Stimulated activated CD8-positive, alpha-beta memory T cell treated with anti-CD3 and anti-CD28 coated beads, Interleukin-12 subunit alpha, Interleukin-12 subunit beta, amount 100 ng/mL, for 24 hours (primary cell): Measurements from ENCODE around the gene SI.
"Not testable (repeated sequence)": the region's sequence is repeated elsewhere in the genome, so short reads cannot be mapped to it uniquely, and the experiment has no call there.

Experiments
- DNase-seq: peaks from one replicate; pipeline ENCODE4 v3.0.0-alpha.2; 2020; ENCODE audit errors: extremely low read depth

SI gene

DNA sequence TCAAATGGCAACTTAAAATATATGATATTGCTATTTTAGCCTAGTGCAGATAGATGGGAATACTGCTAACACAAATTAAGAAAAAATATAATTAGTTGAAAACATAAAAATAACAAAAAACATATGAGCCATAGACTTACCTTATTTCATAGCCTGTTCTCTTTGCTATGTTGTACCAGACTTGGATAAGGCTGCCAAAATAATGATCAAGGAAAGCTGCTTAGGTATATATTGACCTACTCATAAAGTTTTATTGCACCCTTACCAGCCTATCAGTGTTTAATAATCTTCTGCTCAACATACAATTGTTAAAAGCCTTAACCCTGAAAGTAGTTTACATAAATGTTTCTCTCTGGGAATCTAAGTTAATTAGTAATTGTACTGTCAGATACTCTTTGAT, at the start of gene SI:
Gene SI, minus strand, starts transcription at position 204 of the 400 bp plus-strand sequence. CDS start 2,484 bp downstream, outside the sequence.
- DNase-seq, result no peak

DNA sequence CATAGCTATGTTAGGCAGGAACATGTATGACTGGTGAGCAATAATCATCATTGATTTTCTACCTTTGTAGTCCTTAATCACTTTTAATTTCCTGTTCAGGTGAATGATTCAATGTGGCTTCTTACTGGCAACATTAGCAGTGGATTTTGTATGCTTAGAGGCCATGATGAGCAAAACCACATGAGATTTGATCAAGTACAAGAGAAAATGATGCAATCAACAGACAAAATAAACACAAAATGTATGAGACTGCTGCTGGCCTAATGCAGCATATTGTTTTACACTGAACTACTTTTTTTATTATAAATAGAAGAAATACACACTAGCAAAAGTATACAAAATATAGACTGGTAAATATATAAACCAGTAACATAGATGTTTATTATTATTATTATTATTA, 47.5 kb upstream of the SI start:
- no peak for DNase-seq

DNA sequence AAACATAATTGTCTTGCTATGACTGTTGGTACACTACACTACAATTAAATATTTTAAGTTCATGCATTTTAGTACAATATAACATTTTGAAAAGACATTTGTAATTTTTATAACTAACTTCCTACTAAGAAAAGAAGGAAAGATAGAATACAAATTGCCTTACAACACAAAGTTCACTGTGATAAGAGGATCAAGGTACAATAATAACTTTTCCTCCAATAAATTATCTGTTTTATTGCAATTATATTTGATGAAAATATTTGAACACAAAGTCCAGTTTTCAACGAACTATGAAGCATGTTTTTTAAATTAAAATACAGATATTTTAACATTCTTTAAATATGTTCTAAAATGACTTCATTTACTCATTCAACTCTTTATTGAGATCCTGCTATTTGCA, 33.1 kb upstream of the SI start:
- no peak for DNase-seq

DNA sequence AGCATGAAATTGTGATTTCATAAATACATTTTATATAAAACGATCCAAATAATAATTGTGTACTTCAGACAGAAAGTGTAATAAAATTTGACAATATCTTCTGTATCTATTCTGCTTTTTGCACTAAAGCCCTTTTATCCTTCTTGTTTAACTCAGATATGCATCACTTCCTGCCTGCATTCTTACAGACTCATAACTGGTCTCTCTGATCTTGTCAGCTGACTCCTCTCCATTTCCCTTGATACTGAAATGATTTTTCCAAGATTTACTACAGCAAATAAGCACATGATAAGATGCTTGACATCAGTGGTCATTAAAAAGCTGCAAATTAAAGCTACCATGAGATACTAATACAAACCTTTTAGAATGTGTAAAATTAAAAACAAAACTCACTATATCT, 25.3 kb upstream of the SI start:
- no peak for DNase-seq

DNA sequence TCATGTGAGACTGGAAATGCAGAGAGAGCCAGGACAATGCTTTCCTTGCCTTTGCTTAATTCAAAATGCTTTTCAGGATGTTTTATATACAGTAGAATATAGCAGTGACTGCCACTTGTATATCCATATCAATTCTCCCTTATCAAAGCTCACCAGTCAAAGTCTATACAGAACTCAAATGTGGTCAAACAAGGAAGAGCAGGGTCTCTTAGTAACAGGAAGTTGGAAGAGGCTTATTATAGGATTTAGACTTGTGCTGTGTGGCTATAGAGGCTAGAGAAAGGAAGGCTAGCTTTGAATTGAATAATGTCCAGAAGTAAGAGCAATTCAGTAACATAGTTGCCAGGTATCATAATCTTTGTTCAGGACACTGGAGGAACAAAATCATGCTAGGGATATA, 4.4 kb upstream of the SI start:
- no peak for DNase-seq

DNA sequence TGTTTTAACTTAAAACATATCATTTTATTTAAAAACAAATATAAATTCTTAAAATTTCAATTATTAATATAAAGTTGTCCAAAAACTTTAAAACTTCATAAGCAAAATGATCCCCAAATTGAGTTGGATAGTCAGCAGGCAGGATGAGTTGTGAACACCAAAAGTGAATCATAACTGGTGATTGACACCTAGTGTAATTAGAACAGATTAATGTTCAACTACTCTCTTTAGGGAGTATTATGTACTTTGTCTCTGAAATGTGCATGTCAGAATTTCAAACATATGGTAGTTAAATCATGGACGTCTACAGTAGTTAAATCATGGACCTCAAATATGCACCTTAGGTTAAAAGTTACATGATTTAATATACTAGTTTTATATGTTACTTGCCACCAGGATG, 2.9 kb upstream of the SI start:
- DNase-seq, result no peak

DNA sequence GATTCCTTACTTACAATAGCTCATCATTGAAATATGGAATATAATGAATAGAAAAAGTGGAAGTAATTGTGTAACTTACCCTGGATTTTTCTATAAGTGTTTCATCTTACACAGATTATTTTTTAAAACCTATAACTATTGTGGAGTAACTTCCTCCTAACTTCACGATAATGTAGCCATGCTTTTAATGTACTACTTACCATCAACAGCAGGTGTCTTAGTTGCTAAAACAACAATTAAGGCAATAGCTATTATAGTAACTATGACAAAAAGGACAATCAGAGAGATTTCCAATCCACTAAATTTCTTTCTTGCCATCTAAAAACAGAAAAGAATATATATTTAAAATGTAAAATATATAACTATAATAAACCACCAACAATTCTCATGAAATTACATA, 2.6 kb downstream of the SI start:
- no peak for DNase-seq

DNA sequence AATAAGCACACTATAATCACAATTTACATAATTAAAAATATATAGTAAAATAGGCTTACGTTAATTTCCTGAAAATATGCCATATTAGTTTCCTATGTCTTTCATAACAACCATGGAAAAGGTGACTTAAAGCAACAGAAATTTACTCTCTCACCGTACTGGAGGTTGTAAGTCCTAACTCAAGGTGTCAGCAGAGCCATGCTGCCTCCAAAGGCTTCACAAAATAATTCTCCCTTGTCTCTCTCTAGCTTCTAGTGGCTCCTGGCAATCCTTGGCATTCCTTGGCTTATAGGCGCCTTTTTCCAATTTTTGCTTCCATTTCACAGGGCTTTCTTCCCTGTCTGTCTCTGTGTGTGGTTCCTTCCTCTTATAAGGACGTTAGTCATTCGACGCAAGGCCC, 7.6 kb downstream of the SI start:
- no peak for DNase-seq

DNA sequence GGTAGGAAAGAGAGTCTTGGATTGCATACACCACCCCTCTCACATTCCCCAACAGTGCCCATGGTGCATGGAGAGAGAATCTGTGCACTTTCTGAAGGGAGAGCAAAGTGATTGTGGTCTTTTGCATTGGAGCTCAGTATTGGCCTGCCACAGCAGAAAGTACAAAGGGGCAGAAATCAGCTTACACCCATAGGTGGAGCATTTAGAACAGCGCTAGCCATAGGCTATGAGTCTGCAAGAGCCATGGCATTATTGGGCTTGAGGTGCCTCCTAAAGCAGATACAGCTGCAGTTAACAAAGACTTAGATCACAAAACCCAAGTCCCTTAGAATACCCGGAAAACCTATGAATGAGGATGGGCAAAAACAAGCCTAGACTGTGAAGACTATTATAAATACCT, 21.8 kb downstream of the SI start:
- no peak for DNase-seq

DNA sequence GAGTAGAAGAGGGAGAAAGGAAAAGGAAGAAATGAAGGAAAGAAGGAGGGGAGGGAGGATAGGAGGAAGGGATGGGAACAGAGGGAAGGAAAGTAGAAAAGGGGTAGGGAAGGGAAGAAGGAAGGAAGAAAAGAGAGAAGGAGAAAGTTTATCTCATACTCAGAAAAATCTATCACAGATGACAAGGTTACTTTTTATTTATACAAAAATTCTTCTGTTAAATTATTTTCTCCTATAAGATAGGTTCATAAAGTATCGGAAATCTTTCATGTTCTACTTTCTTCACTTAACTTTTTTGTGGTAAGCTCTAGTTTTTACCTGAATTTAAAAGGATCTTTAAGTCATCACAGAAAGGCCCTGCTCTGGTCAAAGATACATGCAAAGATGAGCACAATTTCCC, 38.1 kb downstream of the SI start:
- DNase-seq, result no peak

DNA sequence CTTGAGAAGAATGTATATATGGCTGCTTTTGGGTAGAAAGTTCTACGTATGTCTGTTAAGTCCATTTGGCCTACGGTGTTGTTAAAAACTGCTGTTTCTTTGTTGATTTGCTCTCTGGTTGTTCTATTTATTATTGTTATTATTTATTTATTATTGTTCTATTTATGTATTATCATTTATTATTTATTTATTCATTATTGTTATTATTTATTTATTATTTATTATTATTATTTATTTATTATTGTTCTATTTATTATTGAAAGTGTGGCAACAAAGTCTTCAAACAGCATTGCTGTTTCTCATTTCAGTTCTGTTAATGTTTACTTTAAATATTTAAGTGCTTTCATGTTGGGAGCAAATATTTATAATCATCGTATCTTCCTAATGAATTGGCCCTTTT, 66.7 kb downstream of the SI start:
- DNase-seq, result no peak

DNA sequence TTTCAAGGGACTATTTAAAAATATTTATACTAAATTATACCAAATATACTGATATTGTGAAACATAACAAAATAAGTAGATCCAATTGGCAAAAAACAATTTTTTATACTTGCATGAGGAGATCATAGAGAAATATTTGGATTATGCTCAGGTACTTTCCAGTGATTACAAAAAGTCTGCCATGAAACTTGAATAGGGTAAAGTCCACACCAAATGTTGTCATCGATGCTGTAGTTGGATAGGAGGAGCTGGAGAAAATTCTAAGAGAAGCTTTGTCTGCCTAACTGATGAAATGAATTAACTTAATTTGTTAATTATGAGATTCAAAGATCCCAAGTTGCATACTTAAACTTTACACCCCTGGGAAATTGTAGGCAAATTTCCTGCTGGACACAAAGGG, 93.3 kb downstream of the SI start:
- no peak for DNase-seq

DNA sequence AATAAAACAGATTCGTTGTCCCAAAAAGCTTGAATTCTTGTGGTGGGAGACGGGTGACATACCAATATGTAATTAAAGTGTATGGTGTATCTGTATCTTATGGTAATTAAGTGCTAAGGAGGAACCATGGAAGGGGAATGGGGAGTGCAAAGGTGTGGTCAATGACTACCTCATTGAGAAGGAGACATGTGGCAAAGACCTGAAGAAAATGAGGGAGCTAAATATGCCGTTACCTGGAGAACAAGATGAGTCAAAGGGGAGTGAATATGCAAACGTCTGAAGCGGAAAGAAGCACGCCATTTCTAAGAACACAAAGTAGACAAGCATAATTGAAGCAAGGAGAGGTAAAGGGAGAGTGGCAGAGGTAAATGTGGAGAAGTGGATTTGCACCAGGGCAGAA, 115.7 kb downstream of the SI start:
- no peak for DNase-seq

DNA sequence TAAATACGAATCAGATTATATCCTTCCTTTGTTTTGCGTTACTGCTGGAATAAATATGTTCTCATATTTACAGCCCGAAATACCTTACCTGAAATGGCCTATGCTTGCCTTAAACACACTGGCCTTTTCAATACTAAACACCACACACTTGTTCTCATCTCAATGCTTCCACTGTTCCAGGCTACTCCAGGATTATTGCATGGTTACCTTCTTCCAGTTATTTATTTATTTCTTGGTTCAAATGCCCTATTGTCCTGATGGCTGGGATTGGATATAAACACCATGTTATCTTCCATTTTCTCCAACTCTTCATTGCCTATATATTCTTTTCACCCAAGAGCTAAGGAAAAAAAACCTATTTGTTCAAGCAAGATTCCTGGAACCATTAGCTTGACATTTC, 125.3 kb downstream of the SI start:
- DNase-seq, result no peak

DNA sequence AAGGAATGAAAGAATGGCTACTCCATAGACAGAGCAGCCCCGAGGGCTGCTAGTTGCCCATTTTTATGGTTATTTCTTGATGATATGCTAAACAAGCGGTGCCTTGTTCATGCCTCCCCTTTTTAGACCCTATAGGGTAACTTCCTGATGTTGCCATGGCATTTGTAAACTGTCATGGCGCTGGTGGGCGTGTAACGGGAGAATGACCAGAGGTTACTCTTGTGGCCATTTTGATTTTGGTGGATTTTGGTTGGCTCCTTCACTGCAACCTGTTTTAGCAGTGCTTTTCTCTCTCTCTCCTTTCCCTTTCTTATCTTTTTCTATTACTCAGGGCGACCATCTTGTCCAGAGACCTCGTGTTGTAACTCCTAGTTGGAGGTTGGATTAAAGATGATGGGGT, 126.9 kb downstream of the SI start:
- DNase-seq, result not testable (repeated sequence)

DNA sequence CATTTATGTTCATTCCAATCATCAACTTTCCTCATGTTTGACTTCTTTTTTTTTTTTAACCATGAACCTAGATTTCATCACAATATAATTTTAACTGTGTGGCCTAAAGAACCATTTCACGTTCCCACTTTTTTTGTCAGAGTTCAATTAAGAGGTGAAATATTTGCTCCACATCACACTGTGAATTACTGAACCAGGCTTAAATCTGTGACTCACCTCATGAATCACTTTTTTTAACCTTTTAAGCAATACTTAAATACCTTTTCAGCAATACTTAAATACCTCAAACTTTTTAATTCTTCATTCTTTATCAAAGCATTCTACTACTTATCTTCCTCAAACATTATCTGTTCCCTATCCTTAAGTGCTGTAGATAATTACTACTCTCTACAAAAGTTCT, 137.6 kb downstream of the SI start:
- DNase-seq, result no peak

DNA sequence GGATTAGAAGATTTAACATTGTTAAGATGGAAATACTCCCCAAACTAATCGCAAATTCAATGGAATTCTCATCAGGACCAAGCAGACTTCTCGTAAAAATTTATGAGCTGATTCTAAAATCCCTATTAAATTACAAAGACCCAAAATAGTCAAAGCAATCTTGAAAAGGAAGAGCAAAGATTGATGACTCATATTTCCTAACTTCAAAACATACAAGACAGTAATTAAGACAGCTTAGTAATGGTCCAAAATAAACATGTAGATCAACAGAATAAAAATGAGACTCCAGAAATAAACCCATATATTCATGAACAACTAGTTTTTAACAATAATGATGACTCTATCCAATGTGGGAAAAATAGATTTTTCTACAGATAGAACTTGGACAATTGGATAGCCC, 148.7 kb downstream of the SI start:
- DNase-seq, result no peak
